GM19239 (cell line): ENCODE results near the gene CREBZF.
"Not testable (repeated sequence)": the region's sequence is repeated elsewhere in the genome, so short reads cannot be mapped to it uniquely, and the experiment has no call there.

ENCODE experiments used
- DNase-seq: peaks from one replicate; pipeline ENCODE4 v3.0.0; 2011; ENCODE audit warnings: low spot score; ENCODE audit not compliant: insufficient read length
- FAIRE-seq: peaks from 2 replicates; lab custom pipeline; 2011; peaks lifted over from hg19 to GRCh38; lab: Jason Lieb, UNC

Gene CREBZF

GRCh38 chr11:85672105-85672902 is 7.4 kb upstream of the CREBZF start:
- FAIRE-seq, result no peak
- DNase-seq, result no peak

GRCh38 chr11:85670949-85671663 is 6.2 kb upstream of the CREBZF start:
- not testable (repeated sequence) for DNase-seq

GRCh38 chr11:85668157-85668556 is 3.2 kb upstream of the CREBZF start:
- FAIRE-seq, result no peak
- DNase-seq, result no peak

More at GRCh38 chr11:85670949-85671663, 6.2 kb upstream of the CREBZF start:
- FAIRE-seq, result not testable (repeated sequence)

- DNase-seq (no peak), FAIRE-seq (no peak)
Measured at GRCh38 chr11:85666687-85667086, 1.8 kb upstream of the CREBZF start.

- FAIRE-seq (peak; percentile 56), DNase-seq (no peak)
Measured at GRCh38 chr11:85665733-85666132, 804 bp upstream of the CREBZF start.

GRCh38 chr11:85663753-85664614 is 945 bp downstream of the CREBZF start:
- peak; percentile 45 for DNase-seq
- peak; percentile 71 for FAIRE-seq

- FAIRE-seq (no peak), DNase-seq (no peak)
Measured at GRCh38 chr11:85663080-85663752, 1.7 kb downstream of the CREBZF start.

- DNase-seq (no peak), FAIRE-seq (no peak)
Measured at GRCh38 chr11:85661972-85662664, 2.8 kb downstream of the CREBZF start.

- FAIRE-seq, result no peak
- DNase-seq, result no peak
Measured at GRCh38 chr11:85658180-85658579, 6.7 kb downstream of the CREBZF start.

GRCh38 chr11:85656777-85657176 is 8.2 kb downstream of the CREBZF start:
- no peak for DNase-seq
- FAIRE-seq, result no peak

GRCh38 chr11:85654343-85654742 is 10.6 kb downstream of the CREBZF start:
- not testable (repeated sequence) for FAIRE-seq

GRCh38 chr11:85652786-85653447 is 12.0 kb downstream of the CREBZF start:
- FAIRE-seq (no peak), DNase-seq (no peak)

More at GRCh38 chr11:85654343-85654742, 10.6 kb downstream of the CREBZF start:
- not testable (repeated sequence) for DNase-seq

GRCh38 chr11:85651118-85651517 is 13.8 kb downstream of the CREBZF start:
- DNase-seq (no peak), FAIRE-seq (no peak)

GRCh38 chr11:85647604-85648299 is 17.2 kb downstream of the CREBZF start, which contains the start of gene TMEM126A:
TSS of gene TMEM126A (plus strand) at chr11:85647967. CDS start at chr11:85650256, 2,289 bp downstream.
- DNase-seq, result peak; percentile 57
- FAIRE-seq, result peak; percentile 94

- FAIRE-seq (no peak), DNase-seq (no peak)
Measured at GRCh38 chr11:85647078-85647477, 17.9 kb downstream of the CREBZF start.

GRCh38 chr11:85643191-85643614 is 21.7 kb downstream of the CREBZF start:
- no peak for DNase-seq
- no peak for FAIRE-seq

GRCh38 chr11:85634747-85635146 is 30.2 kb downstream of the CREBZF start:
- no peak for DNase-seq
- no peak for FAIRE-seq

GRCh38 chr11:85628771-85629341 is 36.1 kb downstream of the CREBZF start:
- no peak for FAIRE-seq
- no peak for DNase-seq
